GM12873 (cell line): ENCODE results near the gene HBP1.

Source experiments
- CTCF ChIP-seq: IDR thresholded peaks from 2 replicates; pipeline ENCODE4 v1.5.1; 2012; ENCODE audit warnings: low read depth, mild to moderate bottlenecking, moderate library complexity, low read length, control low read depth; ENCODE audit not compliant: insufficient read depth; ENCODE audit errors: missing control alignments

HBP1 gene

GRCh38 chr7:107194052-107194451 lies 25.2 kb downstream of the HBP1 start:
- TF ChIP-seq CTCF: no peak

- no peak for TF ChIP-seq CTCF
Observed at GRCh38 chr7:107196834-107197610, 28.2 kb downstream of the HBP1 start.

GRCh38 chr7:107201795-107202450 lies 33.1 kb downstream of the HBP1 start:
- peak; percentile 51 for TF ChIP-seq CTCF

- TF ChIP-seq CTCF: no peak
Observed at GRCh38 chr7:107203607-107204006, 34.8 kb downstream of the HBP1 start.

GRCh38 chr7:107206136-107206535 lies 37.3 kb downstream of the HBP1 start:
- TF ChIP-seq CTCF: no peak

GRCh38 chr7:107206706-107207105 lies 37.9 kb downstream of the HBP1 start:
- TF ChIP-seq CTCF: no peak

GRCh38 chr7:107207459-107207858 lies 38.7 kb downstream of the HBP1 start:
- TF ChIP-seq CTCF: no peak
